ENCODE results near the gene RPS3A. TPM values are rescaled to one million over a fixed set of nuclear protein-coding genes. Genes with fewer than 3 reads are reported as not detected.
"Not testable (repeated sequence)": the region's sequence is repeated elsewhere in the genome, so short reads cannot be mapped to it uniquely, and the experiment has no call there.

RPS3A gene
- 1,000 to 10,000 TPM; 2,661 to 2,678 TPM for total RNA-seq
- polyA plus RNA-seq: 3,574 TPM

GRCh38 chr4:151099229-151099975 lies at the start of gene RPS3A:
Gene RPS3A (plus strand): TSS chr4:151099628. CDS start chr4:151099653, 25 bp downstream.
- Histone ChIP-seq H3K9me3 (ENCODE audit: low read length) (no peaks in the 10 kb centered on the region), H3K27me3 (ENCODE audit: insufficient read depth, low read length, poor library complexity, severe bottlenecking) (no peaks in the 10 kb centered on the region), H3K27ac (ENCODE audit: low read depth, low read length) (peak within 1 kb of the TSS; percentile 88), H3K4me3 (ENCODE audit: low read length) (peak within 1 kb of the TSS; percentile 94), H3K4me1 (ENCODE audit: insufficient read depth, low read length) (peaks cover 26% of the 10 kb centered on the region), H3K36me3 (ENCODE audit: insufficient read depth, low read length) (peaks cover 23% of the 10 kb centered on the region)
- H3K27me3 Mint-ChIP-seq: peaks cover 5 to 9% of the 10 kb centered on the region in 2 donors
- H3K36me3 Mint-ChIP-seq: peaks cover 0 to 52% (median 7%) of the 10 kb centered on the region in 3 donors
- peaks cover 30 to 56% (median 35%) of the 10 kb centered on the region in 3 donors for H3K4me1 Mint-ChIP-seq
- ChIA-PET POLR2A (interaction anchor here (0.8 to 2.3 kb wide), 3 partner anchors 9 to 84 kb away, joined by 3 to 30 read pairs (median 3); partner anchors contain the start of gene LRBA), CTCF (interaction anchor here (0.9 to 1.4 kb wide), 2 partner anchors 85 to 93 kb away, joined by 3 to 5 read pairs; partner anchors contain the start of gene LRBA)
- peak; percentile 94 to 100 (median 99) for DNase-seq
- H3K9me3 Mint-ChIP-seq: peaks cover 0 to 2% (median 0%) of the 10 kb centered on the region in 5 donors
- H3K4me3 Mint-ChIP-seq: peak within 1 kb of the TSS; percentile 95 to 99 (median 98)
- peak within 1 kb of the TSS; percentile 95 to 99 (median 98) for H3K27ac Mint-ChIP-seq

GRCh38 chr4:151052785-151053184 lies 46.6 kb upstream of the RPS3A start:
- Mint-ChIP-seq H3K9me3 (no peaks in the 10 kb centered on the region), H3K4me3 (no peak overlapping the region), H3K4me1 (no peaks in the 10 kb centered on the region), H3K36me3 (peaks cover 0 to 3% (median 2%) of the 10 kb centered on the region in 3 donors), H3K27ac (no peak overlapping the region), H3K27me3 (peaks cover 0 to 5% of the 10 kb centered on the region in 2 donors)
- no peaks in the 10 kb centered on the region for H3K4me1 ChIP-seq (ENCODE audit: insufficient read depth, low read length)
- H3K4me3 ChIP-seq (ENCODE audit: low read length): no peak overlapping the region
- POLR2A ChIA-PET: no interaction called here
- H3K36me3 ChIP-seq (ENCODE audit: insufficient read depth, low read length): no peaks in the 10 kb centered on the region
- no peaks in the 10 kb centered on the region for H3K27me3 ChIP-seq (ENCODE audit: insufficient read depth, low read length, poor library complexity, severe bottlenecking)
- no peaks in the 10 kb centered on the region for H3K9me3 ChIP-seq (ENCODE audit: low read length)
- DNase-seq: no peak
- no peak overlapping the region for H3K27ac ChIP-seq (ENCODE audit: low read depth, low read length)
- CTCF ChIA-PET: no interaction called here

GRCh38 chr4:151055539-151055938 lies 43.9 kb upstream of the RPS3A start:
- CTCF ChIA-PET: no interaction called here
- H3K4me3 ChIP-seq (ENCODE audit: low read length): no peak overlapping the region
- Mint-ChIP-seq H3K27ac (no peak overlapping the region), H3K4me1 (no peaks in the 10 kb centered on the region), H3K27me3 (peaks cover 0 to 5% of the 10 kb centered on the region in 2 donors), H3K4me3 (no peak overlapping the region), H3K36me3 (peaks cover 0 to 3% (median 2%) of the 10 kb centered on the region in 3 donors), H3K9me3 (no peaks in the 10 kb centered on the region)
- no peak for DNase-seq
- H3K27ac ChIP-seq (ENCODE audit: low read depth, low read length): no peak overlapping the region
- H3K9me3 ChIP-seq (ENCODE audit: low read length): no peaks in the 10 kb centered on the region
- no peaks in the 10 kb centered on the region for H3K4me1 ChIP-seq (ENCODE audit: insufficient read depth, low read length)
- H3K27me3 ChIP-seq (ENCODE audit: insufficient read depth, low read length, poor library complexity, severe bottlenecking): no peaks in the 10 kb centered on the region
- no peaks in the 10 kb centered on the region for H3K36me3 ChIP-seq (ENCODE audit: insufficient read depth, low read length)
- POLR2A ChIA-PET: no interaction called here

- H3K4me1 Mint-ChIP-seq; H3K27ac Mint-ChIP-seq; H3K9me3 ChIP-seq (ENCODE audit: low read length); H3K27me3 ChIP-seq (ENCODE audit: insufficient read depth, low read length, poor library complexity, severe bottlenecking); H3K36me3 ChIP-seq (ENCODE audit: insufficient read depth, low read length); H3K27ac ChIP-seq (ENCODE audit: low read depth, low read length); H3K9me3 Mint-ChIP-seq; DNase-seq; H3K27me3 Mint-ChIP-seq; H3K4me3 ChIP-seq (ENCODE audit: low read length); H3K4me1 ChIP-seq (ENCODE audit: insufficient read depth, low read length); H3K36me3 Mint-ChIP-seq; H3K4me3 Mint-ChIP-seq; POLR2A ChIA-PET: not testable (repeated sequence)
- CTCF ChIA-PET: interaction anchor here (0.9 kb wide), 1 partner anchor 14 kb away, joined by 5 read pairs; no protein-coding TSS in a partner anchor
Observed at GRCh38 chr4:151063143-151063542, 36.3 kb upstream of the RPS3A start.

GRCh38 chr4:151067316-151067970 lies 32.0 kb upstream of the RPS3A start:
- H3K4me1 Mint-ChIP-seq: no peaks in the 10 kb centered on the region
- CTCF ChIA-PET: no interaction called here
- POLR2A ChIA-PET: no interaction called here
- H3K27me3 Mint-ChIP-seq: peaks cover 4 to 9% of the 10 kb centered on the region in 2 donors
- Histone ChIP-seq H3K27ac (ENCODE audit: low read depth, low read length) (no peak overlapping the region), H3K4me3 (ENCODE audit: low read length) (no peak overlapping the region), H3K27me3 (ENCODE audit: insufficient read depth, low read length, poor library complexity, severe bottlenecking) (no peaks in the 10 kb centered on the region), H3K4me1 (ENCODE audit: insufficient read depth, low read length) (no peaks in the 10 kb centered on the region), H3K36me3 (ENCODE audit: insufficient read depth, low read length) (no peaks in the 10 kb centered on the region), H3K9me3 (ENCODE audit: low read length) (no peaks in the 10 kb centered on the region)
- no peak overlapping the region for H3K27ac Mint-ChIP-seq
- no peak overlapping the region for H3K4me3 Mint-ChIP-seq
- no peaks in the 10 kb centered on the region for H3K9me3 Mint-ChIP-seq
- no peaks in the 10 kb centered on the region for H3K36me3 Mint-ChIP-seq
- DNase-seq: no peak

GRCh38 chr4:151074416-151074916 lies 25.0 kb upstream of the RPS3A start:
- Histone ChIP-seq H3K4me1 (ENCODE audit: insufficient read depth, low read length) (no peaks in the 10 kb centered on the region), H3K27ac (ENCODE audit: low read depth, low read length) (no peak overlapping the region), H3K36me3 (ENCODE audit: insufficient read depth, low read length) (no peaks in the 10 kb centered on the region), H3K27me3 (ENCODE audit: insufficient read depth, low read length, poor library complexity, severe bottlenecking) (no peaks in the 10 kb centered on the region), H3K9me3 (ENCODE audit: low read length) (no peaks in the 10 kb centered on the region), H3K4me3 (ENCODE audit: low read length) (no peak overlapping the region)
- DNase-seq: no peak
- Mint-ChIP-seq H3K27me3 (peaks cover 6 to 9% of the 10 kb centered on the region in 2 donors), H3K27ac (no peak overlapping the region), H3K4me3 (no peak overlapping the region), H3K4me1 (no peaks in the 10 kb centered on the region), H3K36me3 (no peaks in the 10 kb centered on the region), H3K9me3 (no peaks in the 10 kb centered on the region)
- POLR2A ChIA-PET: interaction anchor here (0.6 kb wide), 1 partner anchor 17 kb away, joined by 3 read pairs; no protein-coding TSS in a partner anchor
- CTCF ChIA-PET: no interaction called here

GRCh38 chr4:151077978-151078377 lies 21.4 kb upstream of the RPS3A start:
- H3K36me3 Mint-ChIP-seq; H3K27me3 Mint-ChIP-seq; H3K27ac Mint-ChIP-seq; H3K36me3 ChIP-seq (ENCODE audit: insufficient read depth, low read length); POLR2A ChIA-PET; H3K4me1 ChIP-seq (ENCODE audit: insufficient read depth, low read length); CTCF ChIA-PET; DNase-seq; H3K9me3 ChIP-seq (ENCODE audit: low read length); H3K27ac ChIP-seq (ENCODE audit: low read depth, low read length); H3K4me1 Mint-ChIP-seq; H3K4me3 Mint-ChIP-seq; H3K9me3 Mint-ChIP-seq; H3K4me3 ChIP-seq (ENCODE audit: low read length); H3K27me3 ChIP-seq (ENCODE audit: insufficient read depth, low read length, poor library complexity, severe bottlenecking): not testable (repeated sequence)

- CTCF ChIA-PET: no interaction called here
- no peaks in the 10 kb centered on the region for H3K9me3 Mint-ChIP-seq
- POLR2A ChIA-PET: interaction anchor here (0.9 kb wide), 1 partner anchor 11 kb away, joined by 3 read pairs; no protein-coding TSS in a partner anchor
- H3K27ac Mint-ChIP-seq: no peak overlapping the region
- H3K4me3 Mint-ChIP-seq: no peak overlapping the region
- no peaks in the 10 kb centered on the region for H3K27me3 ChIP-seq (ENCODE audit: insufficient read depth, low read length, poor library complexity, severe bottlenecking)
- H3K4me1 Mint-ChIP-seq: no peaks in the 10 kb centered on the region
- no peaks in the 10 kb centered on the region for H3K36me3 ChIP-seq (ENCODE audit: insufficient read depth, low read length)
- H3K36me3 Mint-ChIP-seq: peaks cover 0 to 3% (median 0%) of the 10 kb centered on the region in 3 donors
- H3K27me3 Mint-ChIP-seq: peaks cover 4 to 21% of the 10 kb centered on the region in 2 donors
- H3K27ac ChIP-seq (ENCODE audit: low read depth, low read length): no peak overlapping the region
- no peaks in the 10 kb centered on the region for H3K4me1 ChIP-seq (ENCODE audit: insufficient read depth, low read length)
- no peaks in the 10 kb centered on the region for H3K9me3 ChIP-seq (ENCODE audit: low read length)
- H3K4me3 ChIP-seq (ENCODE audit: low read length): no peak overlapping the region
- no peak for DNase-seq
Observed at GRCh38 chr4:151087467-151087866, 12.0 kb upstream of the RPS3A start.

All from CD8-positive, alpha-beta memory T cell (primary cell).